Stomach (tissue), 9 donors: Measurements from ENCODE around the gene ZMYM1. TPM values are rescaled to one million over a fixed set of nuclear protein-coding genes. Genes with fewer than 3 reads are reported as not detected.

Source experiments
- DNase-seq, 2 donors: peaks; one replicate each; pipeline versions ENCODE4 v3.0.0 to v3.0.0-alpha.2; 2013 to 2019
- H3K27ac ChIP-seq, 5 donors: fragments of 200-600 bp in 4 of 5; sonication (generic) in 4 of 5; one replicate each; pipeline ENCODE4 v1.5.1; 2013 to 2019; ENCODE audit warnings: mild to moderate bottlenecking in 1 of 5, moderate library complexity in 1 of 5
- H3K27me3 ChIP-seq, 3 donors: fragments of 200-600 bp; sonication (generic); one replicate each; pipeline ENCODE4 v1.5.1; 2017 to 2019; ENCODE audit warnings: mixed run types in 1 of 3
- H3K36me3 ChIP-seq, 4 donors: fragments of 200-600 bp; sonication (generic); 1 replicate in 3 of 4; 2 replicates in 1 of 4; pipeline ENCODE4 v1.5.1; 2016 to 2019
- H3K4me1 ChIP-seq, 4 donors: fragments of 200-600 bp; sonication (generic); one replicate each; pipeline ENCODE4 v1.5.1; 2016 to 2019
- H3K4me3 ChIP-seq, 4 donors: fragments of 200-600 bp; sonication (generic) in 3 of 4; one replicate each; pipeline ENCODE4 v1.5.1; 2016 to 2019; ENCODE audit warnings: mild to moderate bottlenecking in 1 of 4
- H3K9me3 ChIP-seq, 4 donors: fragments of 200-600 bp; sonication (generic); one replicate each; pipeline ENCODE4 v1.5.1; 2016 to 2019
- EP300 ChIP-seq: sonication (generic); formaldehyde crosslinking; IDR thresholded peaks from one replicate; pipeline ENCODE4 v1.6.1; 2017; ENCODE audit warnings: antibody characterized with exemption
- POLR2A ChIP-seq, 4 donors: fragments of 450-650 bp; IDR thresholded peaks; one replicate each; pipeline ENCODE4 v1.6.1; 2016; ENCODE audit warnings: antibody characterized with exemption in 4 of 4, control low read depth in 2 of 4, mild to moderate bottlenecking in 1 of 4, moderate library complexity in 1 of 4
- POLR2AphosphoS5 ChIP-seq, 3 donors: sonication (generic); formaldehyde crosslinking; IDR thresholded peaks; one replicate each; pipeline ENCODE4 v1.6.1; 2016; ENCODE audit warnings: antibody characterized with exemption in 3 of 3
- WGBS, 5 donors: extraction: QIAGEN DNeasy Blood & Tissue Kit in 3 of 5; methylation state at CpG; one replicate each; pipeline versions ENCODE4 v1.1.5 to v1.1.7; 2013 to 2018; 5-methylcytosine and 5-hydroxymethylcytosine counted together
- intact Hi-C: fragments of 100-400 bp; cut with DNase I; formaldehyde crosslinking; loops from one replicate; pipeline ENCODE4 v1.15.1; 2023; ENCODE audit warnings: low total_unique reads
- polyA plus RNA-seq, 3 donors: library from polyadenylated mRNA; stranded (reverse); fragments of 200-250 nt; gene quantifications; one replicate each; pipeline ENCODE4 v1.2.3, GENCODE V29; 2013
- total RNA-seq, 5 donors: library from RNA; depleted of rRNA; stranded (reverse); fragments of >200 nt; gene quantifications; one replicate each; pipeline versions ENCODE4 v1.1.0 to v1.2.3, GENCODE V29; 2014 to 2016
- TF ChIP-seq, protein P1 (sequence below), 7 experiments: fragments of 450-650 bp in 4 of 7; fragments of 200-600 bp in 3 of 7; sonication (generic) in 3 of 7; IDR thresholded peaks; one replicate each; pipeline ENCODE4 v1.5.1; 2016 to 2019; ENCODE audit warnings: antibody characterized with exemption in 7 of 7, control low read depth in 2 of 7, mild to moderate bottlenecking in 1 of 7
- donor health status: healthy with polysubstance abuse.
- donor health status: Bipolar disorder and iron deficiency.
- donor health status: healthy.

ZMYM1 gene
- total and polyA plus RNA-seq, 8 donors, result 0.58 to 65.6 (median 2.8) TPM

DNA sequence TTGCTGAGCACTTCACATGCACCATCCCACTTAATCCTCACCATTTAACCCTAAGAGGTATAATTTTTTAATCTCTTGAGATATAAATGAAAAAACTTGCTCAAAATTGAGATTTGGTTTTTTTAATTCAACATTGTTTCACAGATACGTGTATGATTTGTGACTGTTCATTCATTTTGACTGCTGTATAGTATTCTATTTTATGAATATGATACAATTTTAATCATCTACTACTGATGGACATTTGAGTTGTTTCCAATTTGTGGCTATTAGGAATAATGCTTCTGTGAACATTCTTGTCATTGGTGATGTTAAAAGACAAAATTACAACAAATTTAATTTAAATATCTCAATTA lies 46.8 kb upstream of the ZMYM1 start:
- intact Hi-C loops, result no loop called here
- peak overlapping the region in 3 of 5 donors; percentile 94 to 97 (median 95) for H3K27ac ChIP-seq
- H3K4me3 ChIP-seq, result peak overlapping the region; percentile 67 to 81 (median 72)
- peaks cover 0 to 13% (median 9%) of the 10 kb centered on the region in 4 donors for H3K9me3 ChIP-seq
- peaks cover 0 to 8% (median 4%) of the 10 kb centered on the region in 4 donors for H3K36me3 ChIP-seq
- DNase-seq, result no peak
- H3K4me1 ChIP-seq, result peaks cover 9 to 24% (median 20%) of the 10 kb centered on the region in 4 donors
- 88 to 98% (median 94%) methylated on average over 1 of the region's 1 CpG for WGBS, 5 donors
- TF ChIP-seq, protein P1, sequence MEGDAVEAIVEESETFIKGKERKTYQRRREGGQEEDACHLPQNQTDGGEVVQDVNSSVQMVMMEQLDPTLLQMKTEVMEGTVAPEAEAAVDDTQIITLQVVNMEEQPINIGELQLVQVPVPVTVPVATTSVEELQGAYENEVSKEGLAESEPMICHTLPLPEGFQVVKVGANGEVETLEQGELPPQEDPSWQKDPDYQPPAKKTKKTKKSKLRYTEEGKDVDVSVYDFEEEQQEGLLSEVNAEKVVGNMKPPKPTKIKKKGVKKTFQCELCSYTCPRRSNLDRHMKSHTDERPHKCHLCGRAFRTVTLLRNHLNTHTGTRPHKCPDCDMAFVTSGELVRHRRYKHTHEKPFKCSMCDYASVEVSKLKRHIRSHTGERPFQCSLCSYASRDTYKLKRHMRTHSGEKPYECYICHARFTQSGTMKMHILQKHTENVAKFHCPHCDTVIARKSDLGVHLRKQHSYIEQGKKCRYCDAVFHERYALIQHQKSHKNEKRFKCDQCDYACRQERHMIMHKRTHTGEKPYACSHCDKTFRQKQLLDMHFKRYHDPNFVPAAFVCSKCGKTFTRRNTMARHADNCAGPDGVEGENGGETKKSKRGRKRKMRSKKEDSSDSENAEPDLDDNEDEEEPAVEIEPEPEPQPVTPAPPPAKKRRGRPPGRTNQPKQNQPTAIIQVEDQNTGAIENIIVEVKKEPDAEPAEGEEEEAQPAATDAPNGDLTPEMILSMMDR (IDR thresholded peaks at IDR 0.05), result no peak
- TF ChIP-seq POLR2A (IDR thresholded peaks at IDR 0.05) (no peak), POLR2AphosphoS5 (IDR thresholded peaks at IDR 0.05) (no peak), EP300 (no peak)
- no peaks in the 10 kb centered on the region for H3K27me3 ChIP-seq

DNA sequence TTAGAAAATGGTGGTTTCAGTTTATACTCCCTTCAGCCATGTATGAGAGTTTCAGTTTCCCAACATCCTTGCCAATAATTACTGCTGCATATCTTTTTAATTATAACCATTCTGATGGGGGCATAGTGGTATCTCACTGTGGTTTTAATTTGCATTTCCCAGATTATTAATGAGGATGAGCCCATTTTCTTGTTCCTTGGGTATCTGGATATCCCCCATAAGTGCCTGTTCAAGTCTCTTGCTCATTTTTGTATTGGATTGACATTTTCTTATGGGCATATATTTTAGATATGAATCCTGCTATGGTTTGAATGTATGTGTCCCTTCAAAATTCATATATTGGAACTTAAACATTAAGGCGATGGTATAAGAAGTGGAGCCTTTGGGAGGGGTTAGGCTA lies 45.8 kb upstream of the ZMYM1 start:
- TF ChIP-seq EP300, result no peak
- TF ChIP-seq, protein P1 (IDR thresholded peaks at IDR 0.05), result no peak
- TF ChIP-seq POLR2AphosphoS5 (IDR thresholded peaks at IDR 0.05), result no peak
- no peak for TF ChIP-seq POLR2A (IDR thresholded peaks at IDR 0.05)
- DNase-seq, result no peak
- H3K9me3 ChIP-seq, result peaks cover 0 to 13% (median 9%) of the 10 kb centered on the region in 4 donors
- 97 to 100% (median 100%) methylated on average over 1 of the region's 1 CpG for WGBS, 5 donors
- no peaks in the 10 kb centered on the region for H3K36me3 ChIP-seq
- H3K4me3 ChIP-seq, result no peak overlapping the region
- intact Hi-C loops, result no loop called here
- no peaks in the 10 kb centered on the region for H3K27me3 ChIP-seq
- H3K4me1 ChIP-seq, result peaks cover 9 to 24% (median 18%) of the 10 kb centered on the region in 4 donors
- no peak overlapping the region for H3K27ac ChIP-seq

DNA sequence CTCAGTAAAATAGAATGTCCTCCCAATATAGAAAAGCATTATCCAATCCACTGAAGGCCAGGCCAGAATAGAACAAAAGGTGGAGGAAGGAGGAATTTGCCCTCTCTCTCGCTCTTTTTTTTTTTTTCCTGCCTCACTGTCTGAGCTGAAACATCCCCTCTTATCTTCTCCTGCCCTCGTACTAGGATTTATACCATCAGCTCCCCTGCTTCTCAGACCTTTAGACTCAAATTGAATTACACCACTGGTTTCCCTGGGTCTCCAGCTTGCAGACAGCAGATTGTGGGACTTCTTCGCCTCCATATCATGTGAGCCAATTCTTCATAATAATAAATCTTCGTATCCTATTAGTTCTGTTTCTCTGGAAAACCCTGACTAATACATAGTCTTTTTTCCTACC lies 42.6 kb upstream of the ZMYM1 start:
- WGBS, 5 donors, result 70 to 76% (median 74%) methylated on average over 4 of the region's 4 CpGs
- Histone ChIP-seq H3K4me1 (peaks cover 0 to 3% (median 0%) of the 10 kb centered on the region in 4 donors), H3K4me3 (no peak overlapping the region), H3K27me3 (no peaks in the 10 kb centered on the region), H3K9me3 (peaks cover 0 to 13% (median 9%) of the 10 kb centered on the region in 4 donors), H3K27ac (no peak overlapping the region), H3K36me3 (no peaks in the 10 kb centered on the region)
- intact Hi-C loops, result no loop called here
- no peak for TF ChIP-seq POLR2AphosphoS5 (IDR thresholded peaks at IDR 0.05)
- TF ChIP-seq, protein P1 (IDR thresholded peaks at IDR 0.05), result no peak
- TF ChIP-seq POLR2A (IDR thresholded peaks at IDR 0.05), result no peak
- TF ChIP-seq EP300, result no peak
- no peak for DNase-seq

DNA sequence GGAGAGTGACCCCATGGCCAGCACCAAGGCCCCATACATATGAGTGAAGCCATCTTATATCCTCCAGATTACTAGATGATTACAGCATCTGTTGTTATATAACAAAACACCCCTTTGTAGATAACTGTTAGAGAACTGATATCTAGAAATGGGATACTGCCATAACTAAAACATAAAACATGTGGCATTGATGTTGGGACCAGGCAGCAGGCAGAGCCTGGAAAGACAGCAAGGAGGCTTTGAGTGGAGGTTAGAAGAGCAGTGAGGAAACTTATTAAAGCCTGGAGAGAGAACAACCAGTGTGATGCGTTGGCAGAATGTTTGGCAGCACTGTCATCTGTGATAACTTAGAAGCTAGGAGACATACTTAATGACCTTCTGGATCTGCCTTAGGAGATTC lies 42.0 kb upstream of the ZMYM1 start:
- 76 to 100% (median 84%) methylated on average over 1 of the region's 1 CpG for WGBS, 5 donors
- DNase-seq, result no peak
- H3K27me3 ChIP-seq, result no peaks in the 10 kb centered on the region
- H3K9me3 ChIP-seq, result peaks cover 0 to 13% (median 9%) of the 10 kb centered on the region in 4 donors
- no peak overlapping the region for H3K4me3 ChIP-seq
- TF ChIP-seq POLR2AphosphoS5 (IDR thresholded peaks at IDR 0.05) (no peak), POLR2A (IDR thresholded peaks at IDR 0.05) (no peak), EP300 (no peak)
- TF ChIP-seq, protein P1 (IDR thresholded peaks at IDR 0.05), result no peak
- no peak overlapping the region for H3K27ac ChIP-seq
- intact Hi-C loops, result no loop called here
- peaks cover 0 to under 1% (median 0%) of the 10 kb centered on the region in 4 donors for H3K4me1 ChIP-seq
- no peaks in the 10 kb centered on the region for H3K36me3 ChIP-seq
